HL-60 (cell line): Measurements from ENCODE around the gene RASAL2.

Source experiments
- POLR2AphosphoS5 ChIP-seq: IDR thresholded peaks from 2 replicates; pipeline ENCODE4 v1.6.1; 2012; ENCODE audit warnings: low read depth
- TF ChIP-seq, protein P1 (sequence below): IDR thresholded peaks from one replicate; pipeline ENCODE4 v1.5.1; 2011; ENCODE audit warnings: low read length, control low read depth, inconsistent platforms; ENCODE audit not compliant: insufficient read depth
- TF ChIP-seq, protein P2 (sequence below): IDR thresholded peaks from 2 replicates; pipeline ENCODE4 v1.6.1; 2012; ENCODE audit warnings: low read depth; ENCODE audit not compliant: insufficient replicate concordance

- TF ChIP-seq, protein P1, sequence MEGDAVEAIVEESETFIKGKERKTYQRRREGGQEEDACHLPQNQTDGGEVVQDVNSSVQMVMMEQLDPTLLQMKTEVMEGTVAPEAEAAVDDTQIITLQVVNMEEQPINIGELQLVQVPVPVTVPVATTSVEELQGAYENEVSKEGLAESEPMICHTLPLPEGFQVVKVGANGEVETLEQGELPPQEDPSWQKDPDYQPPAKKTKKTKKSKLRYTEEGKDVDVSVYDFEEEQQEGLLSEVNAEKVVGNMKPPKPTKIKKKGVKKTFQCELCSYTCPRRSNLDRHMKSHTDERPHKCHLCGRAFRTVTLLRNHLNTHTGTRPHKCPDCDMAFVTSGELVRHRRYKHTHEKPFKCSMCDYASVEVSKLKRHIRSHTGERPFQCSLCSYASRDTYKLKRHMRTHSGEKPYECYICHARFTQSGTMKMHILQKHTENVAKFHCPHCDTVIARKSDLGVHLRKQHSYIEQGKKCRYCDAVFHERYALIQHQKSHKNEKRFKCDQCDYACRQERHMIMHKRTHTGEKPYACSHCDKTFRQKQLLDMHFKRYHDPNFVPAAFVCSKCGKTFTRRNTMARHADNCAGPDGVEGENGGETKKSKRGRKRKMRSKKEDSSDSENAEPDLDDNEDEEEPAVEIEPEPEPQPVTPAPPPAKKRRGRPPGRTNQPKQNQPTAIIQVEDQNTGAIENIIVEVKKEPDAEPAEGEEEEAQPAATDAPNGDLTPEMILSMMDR = no peak
- TF ChIP-seq, protein P2, sequence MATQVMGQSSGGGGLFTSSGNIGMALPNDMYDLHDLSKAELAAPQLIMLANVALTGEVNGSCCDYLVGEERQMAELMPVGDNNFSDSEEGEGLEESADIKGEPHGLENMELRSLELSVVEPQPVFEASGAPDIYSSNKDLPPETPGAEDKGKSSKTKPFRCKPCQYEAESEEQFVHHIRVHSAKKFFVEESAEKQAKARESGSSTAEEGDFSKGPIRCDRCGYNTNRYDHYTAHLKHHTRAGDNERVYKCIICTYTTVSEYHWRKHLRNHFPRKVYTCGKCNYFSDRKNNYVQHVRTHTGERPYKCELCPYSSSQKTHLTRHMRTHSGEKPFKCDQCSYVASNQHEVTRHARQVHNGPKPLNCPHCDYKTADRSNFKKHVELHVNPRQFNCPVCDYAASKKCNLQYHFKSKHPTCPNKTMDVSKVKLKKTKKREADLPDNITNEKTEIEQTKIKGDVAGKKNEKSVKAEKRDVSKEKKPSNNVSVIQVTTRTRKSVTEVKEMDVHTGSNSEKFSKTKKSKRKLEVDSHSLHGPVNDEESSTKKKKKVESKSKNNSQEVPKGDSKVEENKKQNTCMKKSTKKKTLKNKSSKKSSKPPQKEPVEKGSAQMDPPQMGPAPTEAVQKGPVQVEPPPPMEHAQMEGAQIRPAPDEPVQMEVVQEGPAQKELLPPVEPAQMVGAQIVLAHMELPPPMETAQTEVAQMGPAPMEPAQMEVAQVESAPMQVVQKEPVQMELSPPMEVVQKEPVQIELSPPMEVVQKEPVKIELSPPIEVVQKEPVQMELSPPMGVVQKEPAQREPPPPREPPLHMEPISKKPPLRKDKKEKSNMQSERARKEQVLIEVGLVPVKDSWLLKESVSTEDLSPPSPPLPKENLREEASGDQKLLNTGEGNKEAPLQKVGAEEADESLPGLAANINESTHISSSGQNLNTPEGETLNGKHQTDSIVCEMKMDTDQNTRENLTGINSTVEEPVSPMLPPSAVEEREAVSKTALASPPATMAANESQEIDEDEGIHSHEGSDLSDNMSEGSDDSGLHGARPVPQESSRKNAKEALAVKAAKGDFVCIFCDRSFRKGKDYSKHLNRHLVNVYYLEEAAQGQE = no peak
- no peak for TF ChIP-seq POLR2AphosphoS5
Measured at GRCh38 chr1:178490136-178490535, 396.2 kb downstream of the RASAL2 start.
